ENCODE measurements around the gene TVP23B.
"Not testable (repeated sequence)": the region's sequence is repeated elsewhere in the genome, so short reads cannot be mapped to it uniquely, and the experiment has no call there.

The TVP23B gene

DNA sequence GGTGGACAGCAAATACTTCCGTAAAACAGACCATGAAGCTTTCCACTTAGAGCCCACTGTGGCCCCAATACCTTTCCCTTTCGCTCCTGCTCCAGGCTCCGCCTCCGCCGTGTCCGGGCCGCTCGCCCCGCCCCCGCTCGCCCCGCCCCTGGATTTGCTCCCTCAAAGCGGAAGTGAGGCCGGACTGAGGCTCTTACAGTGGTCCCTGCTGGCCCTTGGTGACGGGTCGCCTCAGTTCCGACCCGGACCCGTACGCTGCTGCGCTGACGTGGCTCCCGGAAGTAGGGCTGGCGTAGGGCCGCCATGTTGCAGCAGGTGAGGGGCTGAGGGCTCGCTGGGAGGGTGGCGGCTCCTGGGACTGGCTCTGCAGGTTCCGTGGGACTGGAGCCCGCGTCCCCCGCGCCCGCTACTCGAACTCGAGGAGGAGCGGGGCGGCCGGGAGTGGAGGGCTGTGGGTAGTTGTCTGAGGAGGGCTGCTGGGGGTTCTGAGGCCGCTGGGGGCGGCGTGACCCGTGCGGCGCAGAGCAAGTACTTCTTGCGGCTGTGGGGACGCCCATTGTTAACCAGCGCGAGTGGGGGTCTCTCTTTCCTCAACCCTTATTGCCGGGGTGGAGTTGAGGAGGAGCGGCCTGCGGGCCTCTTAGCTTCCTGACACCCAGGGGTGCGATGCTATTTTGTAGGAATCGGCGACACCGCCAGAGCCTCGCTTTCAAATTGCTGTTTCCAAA, at the start of gene TVP23B:
Gene TVP23B, plus strand, starts transcription at position 193 of the 728 bp plus-strand sequence. Its CDS starts 111 bp downstream, at position 304.
- Mint-ChIP-seq H3K4me1 (ENCODE audit: low read depth) (peaks cover 15% of the 10 kb centered on the region), H3K27ac (peak within 1 kb of the TSS; percentile 98), H3K4me3 (peak within 1 kb of the TSS; percentile 94)
- peak; percentile 92 for DNase-seq (ENCODE audit: low spot score)
- H3K9me3 Mint-ChIP-seq; H3K27me3 Mint-ChIP-seq (ENCODE audit: low read depth); H3K36me3 Mint-ChIP-seq (ENCODE audit: low read depth): not testable (repeated sequence)

DNA sequence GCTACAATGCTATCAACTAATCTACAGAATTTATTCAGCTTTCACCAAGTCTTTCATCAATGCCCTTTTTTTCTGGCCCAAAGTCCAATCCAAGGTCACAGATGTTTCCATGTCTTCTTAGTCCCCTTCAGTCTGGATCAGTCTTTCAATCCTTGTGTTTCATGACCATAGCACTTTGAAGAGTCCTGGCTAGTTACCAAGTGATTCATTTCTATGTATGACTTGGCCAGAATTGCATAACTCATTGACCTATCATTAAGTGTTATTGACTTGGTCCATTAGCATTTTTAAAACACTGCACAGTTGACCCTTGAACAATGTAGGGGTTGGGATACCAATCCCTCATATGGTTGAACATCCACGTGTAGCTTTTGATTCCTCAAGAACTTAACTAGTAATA, 48.5 kb upstream of the TVP23B start:
- not testable (repeated sequence) for H3K36me3 Mint-ChIP-seq (ENCODE audit: low read depth); DNase-seq (ENCODE audit: low spot score); H3K9me3 Mint-ChIP-seq; H3K4me3 Mint-ChIP-seq; H3K4me1 Mint-ChIP-seq (ENCODE audit: low read depth); H3K27ac Mint-ChIP-seq; H3K27me3 Mint-ChIP-seq (ENCODE audit: low read depth)

DNA sequence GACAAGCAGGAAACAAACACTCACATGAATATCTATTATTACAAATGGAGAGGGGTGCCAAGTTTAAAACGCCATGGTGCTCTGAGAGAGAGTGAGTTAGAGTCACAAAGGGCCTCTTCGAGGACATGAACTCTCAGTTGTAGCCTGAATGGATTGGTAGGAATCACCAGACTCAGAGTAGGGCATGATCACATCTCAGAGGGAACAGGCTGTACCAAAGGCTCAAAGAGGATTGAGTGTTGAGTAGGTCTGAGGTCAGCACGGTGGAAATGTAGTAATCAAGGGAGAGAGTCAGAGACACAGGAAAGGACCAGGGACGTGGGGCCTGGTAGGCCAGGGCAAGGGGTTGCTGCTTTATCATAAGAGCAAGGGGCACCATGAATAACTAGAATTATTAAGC, 47.6 kb upstream of the TVP23B start:
- H3K27me3 Mint-ChIP-seq (ENCODE audit: low read depth); H3K4me1 Mint-ChIP-seq (ENCODE audit: low read depth); H3K4me3 Mint-ChIP-seq; H3K36me3 Mint-ChIP-seq (ENCODE audit: low read depth); H3K9me3 Mint-ChIP-seq; H3K27ac Mint-ChIP-seq; DNase-seq (ENCODE audit: low spot score): not testable (repeated sequence)

DNA sequence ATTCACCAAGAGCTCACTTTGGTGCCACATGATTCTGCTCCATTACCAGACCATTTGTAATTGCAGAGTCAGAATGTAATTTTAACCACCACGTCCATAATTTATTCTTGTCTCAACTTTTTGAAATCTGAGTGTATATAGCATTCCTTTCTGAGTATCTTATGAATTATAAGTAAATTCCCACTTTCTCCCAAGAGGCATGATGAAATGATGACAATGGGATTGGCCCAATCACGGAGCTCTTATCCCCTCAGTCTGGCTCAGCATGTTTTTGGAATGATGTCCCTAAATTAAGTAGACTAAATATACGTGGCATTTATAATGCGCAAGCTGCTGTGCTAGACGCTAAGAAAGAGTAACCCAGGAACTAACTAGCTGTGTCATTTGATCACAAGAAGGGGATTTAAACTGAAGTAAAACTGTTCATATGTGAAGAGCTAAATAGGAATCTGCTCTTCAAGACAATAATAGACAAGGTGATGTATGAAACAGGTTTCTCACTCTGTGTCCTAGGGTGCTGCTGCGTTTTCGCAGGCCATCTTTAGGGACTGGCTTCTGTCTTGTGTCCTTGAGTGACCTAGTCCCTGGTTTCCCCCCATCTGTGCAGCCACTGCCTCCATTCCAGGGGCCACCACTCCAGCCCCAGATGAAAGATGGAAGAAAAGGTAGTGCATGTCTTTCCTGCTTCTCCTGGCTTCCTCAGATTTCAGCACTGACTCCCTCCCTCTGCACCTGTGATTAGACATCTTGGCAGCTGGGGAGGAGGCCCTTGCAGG, 41.2 kb upstream of the TVP23B start:
- H3K27me3 Mint-ChIP-seq (ENCODE audit: low read depth); H3K9me3 Mint-ChIP-seq; H3K4me1 Mint-ChIP-seq (ENCODE audit: low read depth): not testable (repeated sequence)

DNA sequence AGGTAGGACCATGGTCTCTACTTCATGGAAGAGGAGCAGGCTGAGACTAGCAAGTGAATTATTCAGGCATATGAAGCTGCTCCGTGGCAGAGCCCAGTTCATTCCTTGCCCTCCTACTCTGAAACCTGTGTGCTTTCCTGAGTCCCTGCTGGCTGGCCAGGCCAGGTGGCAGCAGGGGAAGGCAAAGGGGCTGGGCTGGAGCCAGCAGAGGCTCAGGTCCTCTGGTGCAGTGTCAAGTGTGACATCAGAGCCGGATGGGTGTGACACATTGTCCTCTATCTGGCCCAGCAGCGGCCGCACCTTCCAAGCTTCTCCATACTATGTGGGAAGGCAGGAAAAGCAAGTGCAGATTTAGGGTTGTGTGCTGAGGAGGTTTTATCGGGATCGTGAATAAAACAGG, 39.8 kb upstream of the TVP23B start:
- not testable (repeated sequence) for DNase-seq (ENCODE audit: low spot score); H3K4me3 Mint-ChIP-seq; H3K27ac Mint-ChIP-seq; H3K9me3 Mint-ChIP-seq; H3K36me3 Mint-ChIP-seq (ENCODE audit: low read depth); H3K27me3 Mint-ChIP-seq (ENCODE audit: low read depth); H3K4me1 Mint-ChIP-seq (ENCODE audit: low read depth)

More for the DNA sequence above, 41.2 kb upstream of the TVP23B start:
- H3K4me3 Mint-ChIP-seq; DNase-seq (ENCODE audit: low spot score); H3K36me3 Mint-ChIP-seq (ENCODE audit: low read depth); H3K27ac Mint-ChIP-seq: not testable (repeated sequence)

DNA sequence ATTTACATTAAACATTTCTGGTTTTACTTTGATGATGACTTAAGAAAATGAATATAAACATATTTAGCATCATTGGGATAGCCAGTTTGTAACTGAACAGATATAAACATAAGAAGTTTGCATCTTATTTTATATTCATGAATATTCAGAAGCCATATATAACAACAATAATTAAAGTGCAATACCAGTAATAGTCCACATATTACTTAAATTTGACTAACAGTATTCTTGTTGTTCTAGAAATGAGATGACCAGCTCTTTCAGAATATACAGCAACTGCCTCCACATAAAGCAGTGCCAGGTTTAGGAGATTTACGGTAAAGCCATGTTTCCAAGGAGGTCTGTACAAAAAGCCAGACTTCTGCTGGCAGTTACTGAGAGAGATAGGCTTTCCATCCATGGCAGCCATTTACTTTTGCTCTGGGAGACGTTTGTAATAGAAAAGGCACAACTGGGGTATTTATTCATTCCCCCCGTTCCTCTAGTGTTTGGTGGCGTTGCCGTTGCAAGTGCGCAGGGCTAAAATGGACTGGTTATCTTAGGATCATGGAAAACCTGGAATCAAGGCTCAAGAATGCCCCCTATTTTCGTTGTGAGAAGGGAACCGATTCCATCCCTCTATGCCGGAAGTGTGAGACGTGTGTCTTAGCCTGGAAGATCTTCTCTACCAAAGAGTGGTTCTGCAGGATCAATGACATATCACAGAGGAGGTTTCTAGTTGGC, 37.1 kb upstream of the TVP23B start, which contains the start of gene FBXW10:
Gene FBXW10, plus strand, starts transcription at position 356 of the 723 bp plus-strand sequence. Its CDS starts 191 bp downstream, at position 547.
- not testable (repeated sequence) for H3K4me1 Mint-ChIP-seq (ENCODE audit: low read depth); H3K9me3 Mint-ChIP-seq; H3K27me3 Mint-ChIP-seq (ENCODE audit: low read depth); DNase-seq (ENCODE audit: low spot score); H3K27ac Mint-ChIP-seq; H3K36me3 Mint-ChIP-seq (ENCODE audit: low read depth); H3K4me3 Mint-ChIP-seq

DNA sequence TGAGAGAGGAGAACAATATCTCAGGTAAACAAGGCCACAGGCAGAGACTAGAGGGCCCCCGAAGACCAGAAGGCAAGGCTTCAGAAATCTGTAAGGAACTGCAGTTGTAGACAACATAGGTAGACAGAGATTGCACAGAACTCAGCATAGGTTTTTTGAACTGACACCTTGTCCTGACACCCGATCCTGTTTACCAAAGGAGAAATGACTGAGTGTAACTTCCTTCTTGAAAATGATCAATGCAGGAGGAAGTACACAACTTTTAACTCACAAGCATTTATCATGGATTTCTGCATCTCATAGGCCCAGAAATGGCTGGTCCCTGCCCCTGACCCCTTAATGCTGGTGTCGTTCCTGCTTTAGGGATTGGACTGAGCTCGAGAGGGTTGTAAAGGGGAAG, 36.3 kb upstream of the TVP23B start:
- not testable (repeated sequence) for H3K4me1 Mint-ChIP-seq (ENCODE audit: low read depth); DNase-seq (ENCODE audit: low spot score); H3K27me3 Mint-ChIP-seq (ENCODE audit: low read depth); H3K27ac Mint-ChIP-seq; H3K9me3 Mint-ChIP-seq; H3K36me3 Mint-ChIP-seq (ENCODE audit: low read depth); H3K4me3 Mint-ChIP-seq

DNA sequence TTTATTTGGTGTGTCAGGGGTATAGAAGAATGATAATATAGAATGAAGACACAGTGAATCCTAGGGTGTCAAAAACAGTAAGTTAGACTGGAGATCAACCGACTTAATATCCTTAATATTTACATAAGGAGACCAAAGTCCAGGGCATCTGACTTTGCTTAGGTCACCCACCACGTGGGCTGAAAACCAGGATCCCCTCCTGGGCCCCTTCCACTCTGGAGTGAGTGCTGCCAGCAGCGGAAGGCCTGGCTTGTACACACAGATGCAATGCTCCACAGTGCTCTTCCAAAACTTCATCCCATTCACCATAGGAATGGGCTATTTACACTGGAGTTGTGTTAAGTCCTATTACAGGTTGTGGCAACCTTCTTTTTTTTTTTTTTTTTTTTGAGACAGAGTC, 34.4 kb upstream of the TVP23B start:
- not testable (repeated sequence) for H3K27ac Mint-ChIP-seq; H3K9me3 Mint-ChIP-seq; H3K27me3 Mint-ChIP-seq (ENCODE audit: low read depth); H3K4me1 Mint-ChIP-seq (ENCODE audit: low read depth); H3K36me3 Mint-ChIP-seq (ENCODE audit: low read depth); DNase-seq (ENCODE audit: low spot score); H3K4me3 Mint-ChIP-seq

DNA sequence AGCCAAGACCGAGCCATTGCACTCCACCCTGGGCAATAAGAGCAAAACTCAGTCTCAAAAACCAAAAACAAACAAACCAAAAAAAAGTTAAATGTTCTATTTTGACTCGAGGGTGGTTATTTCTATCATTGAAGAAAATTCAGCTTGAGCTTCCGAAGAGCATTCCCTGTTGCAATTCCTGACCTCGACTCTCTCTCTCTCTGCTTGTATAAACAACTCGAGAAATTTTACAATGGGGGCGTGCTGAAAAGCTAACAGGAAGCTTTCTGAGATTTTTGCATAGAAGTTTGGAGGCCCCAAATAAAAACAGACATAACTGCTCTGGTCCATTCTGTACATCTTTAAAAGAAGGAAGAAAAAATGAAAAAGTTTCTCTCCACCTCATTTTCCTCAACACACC, 33.5 kb upstream of the TVP23B start:
- not testable (repeated sequence) for H3K36me3 Mint-ChIP-seq (ENCODE audit: low read depth); H3K9me3 Mint-ChIP-seq; H3K4me1 Mint-ChIP-seq (ENCODE audit: low read depth); H3K4me3 Mint-ChIP-seq; H3K27me3 Mint-ChIP-seq (ENCODE audit: low read depth); H3K27ac Mint-ChIP-seq; DNase-seq (ENCODE audit: low spot score)

DNA sequence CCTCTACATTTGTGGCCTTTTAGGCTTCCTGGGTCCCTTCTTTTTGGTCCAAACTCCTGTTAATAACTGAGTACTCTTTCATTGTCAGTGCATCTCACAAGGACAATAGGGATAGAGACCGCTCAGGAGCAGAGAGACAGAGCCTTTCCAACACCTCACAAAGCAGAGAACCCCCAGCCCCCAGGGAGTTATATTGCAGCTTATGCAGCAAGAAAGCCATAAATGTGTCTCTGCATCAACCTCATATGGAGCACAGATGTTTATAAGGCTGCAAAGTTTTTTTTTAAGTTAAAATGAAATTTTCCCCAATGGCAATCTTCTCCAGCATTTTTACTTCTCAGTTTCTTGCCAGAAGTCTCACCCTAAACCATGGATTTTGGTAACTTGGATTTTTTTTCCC, 30.7 kb upstream of the TVP23B start:
- not testable (repeated sequence) for H3K4me1 Mint-ChIP-seq (ENCODE audit: low read depth); H3K4me3 Mint-ChIP-seq; DNase-seq (ENCODE audit: low spot score); H3K9me3 Mint-ChIP-seq; H3K36me3 Mint-ChIP-seq (ENCODE audit: low read depth); H3K27ac Mint-ChIP-seq; H3K27me3 Mint-ChIP-seq (ENCODE audit: low read depth)

DNA sequence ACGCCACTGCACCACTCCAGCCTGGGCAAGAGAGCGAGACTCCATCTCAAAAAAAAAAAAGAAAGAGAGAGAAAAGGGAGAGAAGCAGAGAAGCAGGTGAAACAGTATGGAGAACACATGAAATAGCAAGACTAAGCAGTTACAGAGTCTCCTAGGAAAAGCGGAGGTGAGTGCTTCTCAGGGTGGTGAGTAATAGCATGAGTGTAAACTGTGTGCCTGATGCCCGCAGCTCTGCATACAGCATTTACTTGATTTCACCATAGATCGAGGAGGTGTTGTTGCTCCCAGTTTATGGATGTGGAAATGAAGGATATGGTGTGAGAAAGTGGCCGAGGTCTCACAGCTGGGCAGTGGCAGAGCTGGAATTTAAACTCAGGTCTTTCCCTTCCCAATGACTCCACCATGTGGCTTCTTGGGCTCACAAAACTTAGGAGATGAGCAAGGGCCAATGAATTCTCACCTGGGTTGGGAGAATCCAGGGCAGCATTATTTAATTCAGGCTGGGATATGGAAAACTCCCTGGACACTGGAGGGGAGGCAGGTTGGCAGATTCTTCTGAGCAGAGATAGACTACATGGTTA, 27.1 kb upstream of the TVP23B start:
- not testable (repeated sequence) for H3K27me3 Mint-ChIP-seq (ENCODE audit: low read depth); DNase-seq (ENCODE audit: low spot score); H3K9me3 Mint-ChIP-seq; H3K27ac Mint-ChIP-seq; H3K36me3 Mint-ChIP-seq (ENCODE audit: low read depth); H3K4me1 Mint-ChIP-seq (ENCODE audit: low read depth); H3K4me3 Mint-ChIP-seq

DNA sequence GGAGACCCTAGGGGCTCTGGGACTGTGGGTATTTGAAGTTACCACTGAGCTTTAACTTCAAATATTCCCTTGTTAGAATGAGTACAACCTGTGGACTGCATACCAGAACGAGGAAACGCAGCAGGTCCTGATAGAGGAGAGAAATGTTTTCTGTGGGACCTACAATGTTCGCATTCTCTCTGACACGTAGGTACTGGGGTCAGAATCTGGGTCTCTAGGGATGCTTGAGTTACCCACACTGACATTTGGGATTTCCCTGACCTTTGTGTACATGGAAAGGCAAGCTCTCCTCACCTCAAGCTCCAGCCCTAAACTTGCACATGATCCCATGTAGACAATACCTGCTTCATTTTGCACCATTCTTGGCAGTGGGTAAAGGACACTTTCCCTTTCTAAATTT, 25.0 kb upstream of the TVP23B start:
- H3K27ac Mint-ChIP-seq = not testable (repeated sequence)

DNA sequence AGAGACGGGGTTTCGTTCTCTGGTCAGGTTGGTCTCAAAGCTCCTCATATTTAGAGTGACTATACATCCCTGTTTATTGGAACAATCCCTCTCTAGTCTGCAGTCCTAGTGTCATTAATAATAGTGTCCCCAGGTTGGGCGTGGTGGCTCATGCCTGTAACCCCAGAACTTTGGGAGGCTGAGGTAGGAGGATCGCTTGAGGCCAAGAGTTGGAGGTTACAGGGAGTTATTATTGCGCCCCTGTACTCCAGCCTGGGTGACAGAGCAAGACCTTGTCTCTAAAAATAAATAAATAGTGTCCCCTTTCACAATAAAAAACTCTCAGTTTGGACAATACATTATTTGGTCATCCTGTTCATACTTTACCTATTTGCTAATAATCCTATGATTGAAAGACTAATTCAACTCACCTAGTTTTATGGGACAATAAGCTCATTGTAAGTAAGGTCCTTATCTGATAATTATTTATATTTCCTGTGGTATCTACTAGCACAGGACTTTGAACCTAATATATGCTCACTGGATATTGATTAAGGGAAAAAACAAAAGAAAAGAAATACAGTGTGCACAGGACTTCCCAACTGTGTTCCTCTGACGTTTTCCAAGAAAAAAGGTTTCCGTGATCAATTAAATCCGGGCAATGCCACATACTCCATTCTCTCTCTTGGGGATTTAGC, 23.5 kb upstream of the TVP23B start:
- H3K4me3 Mint-ChIP-seq; H3K9me3 Mint-ChIP-seq; H3K4me1 Mint-ChIP-seq (ENCODE audit: low read depth); DNase-seq (ENCODE audit: low spot score); H3K27me3 Mint-ChIP-seq (ENCODE audit: low read depth); H3K27ac Mint-ChIP-seq; H3K36me3 Mint-ChIP-seq (ENCODE audit: low read depth): not testable (repeated sequence)

More for the DNA sequence above, 25.0 kb upstream of the TVP23B start:
- H3K9me3 Mint-ChIP-seq; H3K4me3 Mint-ChIP-seq; DNase-seq (ENCODE audit: low spot score); H3K36me3 Mint-ChIP-seq (ENCODE audit: low read depth); H3K27me3 Mint-ChIP-seq (ENCODE audit: low read depth); H3K4me1 Mint-ChIP-seq (ENCODE audit: low read depth): not testable (repeated sequence)
